HG02981 (cell line): Measurements from ENCODE around the gene TMUB1.
A peak's percentile ranks its signal among the peaks of the same experiment; 100 is the strongest.
"Not testable (repeated sequence)": the region's sequence is repeated elsewhere in the genome, so short reads cannot be mapped to it uniquely, and the experiment has no call there.

Experiments used
- ATAC-seq: cut with Tn5 transposase; IDR thresholded peaks from one replicate; pipeline ENCODE4 v1.9.1; 2021; ENCODE audit warnings: mild to moderate bottlenecking, moderate library complexity; ENCODE audit not compliant: unreplicated experiment

TMUB1 gene

GRCh38 chr7:151057506-151057988 is 25.7 kb downstream of the TMUB1 start, which contains the start of gene CDK5:
Gene CDK5, minus strand, starts transcription at chr7:151057897. Its CDS starts 49 bp downstream, at chr7:151057848.
- ATAC-seq: peak; percentile 12

GRCh38 chr7:151056666-151057505 is 26.4 kb downstream of the TMUB1 start:
- no peak for ATAC-seq

- ATAC-seq: no peak
These were observed 27.0 kb downstream of the TMUB1 start for GRCh38 chr7:151056283-151056665.

- no peak for ATAC-seq
These were observed 29.5 kb downstream of the TMUB1 start for GRCh38 chr7:151053751-151054150.

- no peak for ATAC-seq
These were observed 30.2 kb downstream of the TMUB1 start for GRCh38 chr7:151053096-151053495.

- ATAC-seq: no peak
These were observed 32.2 kb downstream of the TMUB1 start for GRCh38 chr7:151051108-151051507.

- no peak for ATAC-seq
These were observed 34.3 kb downstream of the TMUB1 start for GRCh38 chr7:151048911-151049463.

GRCh38 chr7:151047976-151048815 is 35.1 kb downstream of the TMUB1 start, which contains the start of gene ASIC3:
Gene ASIC3, plus strand, starts transcription at chr7:151048531. Its CDS starts 355 bp downstream, at chr7:151048886.
- ATAC-seq: no peak

GRCh38 chr7:151046603-151047573 is 36.4 kb downstream of the TMUB1 start:
- ATAC-seq: no peak

GRCh38 chr7:151045967-151046366 is 37.3 kb downstream of the TMUB1 start:
- ATAC-seq: no peak

- no peak for ATAC-seq
These were observed 38.0 kb downstream of the TMUB1 start for GRCh38 chr7:151045262-151045661.

- no peak for ATAC-seq
These were observed 39.3 kb downstream of the TMUB1 start for GRCh38 chr7:151043959-151044358.

GRCh38 chr7:151043449-151043848 is 39.8 kb downstream of the TMUB1 start:
- not testable (repeated sequence) for ATAC-seq

- no peak for ATAC-seq
These were observed 42.5 kb downstream of the TMUB1 start for GRCh38 chr7:151040616-151041375.

GRCh38 chr7:151039850-151040548 is 43.3 kb downstream of the TMUB1 start:
- no peak for ATAC-seq

- no peak for ATAC-seq
These were observed 44.1 kb downstream of the TMUB1 start for GRCh38 chr7:151038951-151039849.

GRCh38 chr7:151035902-151036301 is 47.4 kb downstream of the TMUB1 start:
- no peak for ATAC-seq
